Progenitor cell of endocrine pancreas (in vitro differentiated cells): ENCODE results near the gene PPP2R2C. TPM values are rescaled to one million over a fixed set of nuclear protein-coding genes. Genes with fewer than 3 reads are reported as not detected.

Source experiments
- DNase-seq: peaks from one replicate; pipeline ENCODE4 v3.0.0; 2021; ENCODE audit warnings: low spot score; ENCODE audit not compliant: unreplicated experiment
- H3K27ac Mint-ChIP-seq: 2 replicates; pipeline ENCODE4 v1.8.0; 2021; ENCODE audit warnings: mild to moderate bottlenecking, moderate library complexity, mixed read lengths
- H3K27me3 Mint-ChIP-seq: 2 replicates; pipeline ENCODE4 v1.8.0; 2021; ENCODE audit warnings: mixed read lengths
- H3K36me3 Mint-ChIP-seq: 2 replicates; pipeline ENCODE4 v1.8.0; 2022; ENCODE audit warnings: mixed read lengths; ENCODE audit not compliant: insufficient read depth
- H3K4me1 Mint-ChIP-seq: 2 replicates; pipeline ENCODE4 v1.8.0; 2021; ENCODE audit warnings: low read depth, mixed read lengths
- H3K4me3 Mint-ChIP-seq: 2 replicates; pipeline ENCODE4 v1.8.0; 2021; ENCODE audit warnings: low read depth, mild to moderate bottlenecking, moderate library complexity, mixed read lengths
- H3K9me3 Mint-ChIP-seq: 2 replicates; pipeline ENCODE4 v1.8.0; 2021; ENCODE audit warnings: low read depth, mixed read lengths
- CTCF ChIP-seq: fragments of 200-600 bp; sonication (generic); IDR thresholded peaks from one replicate; pipeline ENCODE4 v1.5.0; 2021; ENCODE audit warnings: antibody characterized with exemption, mild to moderate bottlenecking; ENCODE audit not compliant: unreplicated experiment
- total RNA-seq: library from RNA; stranded (reverse); gene quantifications from 2 replicates; pipeline ENCODE4 v1.2.1, GENCODE V29; 2021

Gene PPP2R2C
- total RNA-seq, 1 donor from 2014 or later = 0.19 TPM

GRCh38 chr4:6329478-6330383, 142.7 kb downstream of the PPP2R2C start:
- Mint-ChIP-seq H3K4me1 (no peaks in the 10 kb centered on the region), H3K4me3 (no peak overlapping the region), H3K36me3 (no peaks in the 10 kb centered on the region), H3K27ac (no peak overlapping the region), H3K27me3 (peaks cover 18% of the 10 kb centered on the region), H3K9me3 (no peaks in the 10 kb centered on the region)
- no peak for DNase-seq
- no peak for TF ChIP-seq CTCF

- H3K27ac Mint-ChIP-seq = no peak overlapping the region
- no peak for TF ChIP-seq CTCF
- H3K4me3 Mint-ChIP-seq = no peak overlapping the region
- no peaks in the 10 kb centered on the region for H3K4me1 Mint-ChIP-seq
- peaks cover 20% of the 10 kb centered on the region for H3K27me3 Mint-ChIP-seq
- no peaks in the 10 kb centered on the region for H3K36me3 Mint-ChIP-seq
- no peaks in the 10 kb centered on the region for H3K9me3 Mint-ChIP-seq
- DNase-seq = no peak
Measured at GRCh38 chr4:6328526-6328925, 143.9 kb downstream of the PPP2R2C start.

GRCh38 chr4:6327220-6327917, 145.0 kb downstream of the PPP2R2C start:
- DNase-seq = peak; percentile 79
- Mint-ChIP-seq H3K27ac (no peak overlapping the region), H3K27me3 (peaks cover 20% of the 10 kb centered on the region), H3K4me3 (no peak overlapping the region), H3K36me3 (no peaks in the 10 kb centered on the region), H3K4me1 (no peaks in the 10 kb centered on the region), H3K9me3 (no peaks in the 10 kb centered on the region)
- peak; percentile 95 for TF ChIP-seq CTCF

- peaks cover 23% of the 10 kb centered on the region for H3K27me3 Mint-ChIP-seq
- no peak overlapping the region for H3K4me3 Mint-ChIP-seq
- H3K27ac Mint-ChIP-seq = no peak overlapping the region
- TF ChIP-seq CTCF = no peak
- H3K4me1 Mint-ChIP-seq = no peaks in the 10 kb centered on the region
- no peaks in the 10 kb centered on the region for H3K36me3 Mint-ChIP-seq
- no peaks in the 10 kb centered on the region for H3K9me3 Mint-ChIP-seq
- no peak for DNase-seq
Measured at GRCh38 chr4:6326312-6327060, 145.9 kb downstream of the PPP2R2C start.

GRCh38 chr4:6325788-6326290, 146.6 kb downstream of the PPP2R2C start:
- H3K9me3 Mint-ChIP-seq = peaks cover under 1% of the 10 kb centered on the region
- no peak for TF ChIP-seq CTCF
- H3K36me3 Mint-ChIP-seq = no peaks in the 10 kb centered on the region
- no peak overlapping the region for H3K4me3 Mint-ChIP-seq
- DNase-seq = no peak
- no peaks in the 10 kb centered on the region for H3K4me1 Mint-ChIP-seq
- no peak overlapping the region for H3K27ac Mint-ChIP-seq
- peaks cover 25% of the 10 kb centered on the region for H3K27me3 Mint-ChIP-seq
